Prostate gland (tissue), 2 donors: ENCODE measurements around the gene KLHL1. TPM values are rescaled to one million over a fixed set of nuclear protein-coding genes. Genes with fewer than 3 reads are reported as not detected.

ENCODE experiments used
- DNase-seq: peaks from one replicate; pipeline ENCODE4 v3.0.0-alpha.2; 2019; ENCODE audit warnings: low spot score
- H3K27ac ChIP-seq, 2 donors: fragments of 200-600 bp; sonication (generic); 2 replicates each; pipeline ENCODE4 v1.5.1; 2017 to 2019
- H3K27me3 ChIP-seq: fragments of 200-600 bp; sonication (generic); replicated peaks from 2 replicates; pipeline ENCODE4 v1.5.1; 2019; ENCODE audit not compliant: insufficient read depth
- H3K36me3 ChIP-seq, 2 donors: fragments of 200-600 bp; sonication (generic); 1 replicate in 1 of 2; 2 replicates in 1 of 2; pipeline versions ENCODE4 v1.5.1 to v1.8.1; 2017 to 2019
- H3K4me1 ChIP-seq: fragments of 200-600 bp; sonication (generic); replicated peaks from 2 replicates; pipeline ENCODE4 v1.5.1; 2019
- H3K4me3 ChIP-seq, 2 donors: fragments of 200-600 bp; sonication (generic); 2 replicates each; pipeline ENCODE4 v1.5.1; 2017 to 2019
- H3K9me3 ChIP-seq: fragments of 200-600 bp; sonication (generic); 2 replicates; pipeline ENCODE4 v1.5.1; 2017
- POLR2A ChIP-seq: fragments of 450-650 bp; IDR thresholded peaks from one replicate; pipeline ENCODE4 v1.6.1; 2016; ENCODE audit warnings: antibody characterized with exemption, mild to moderate bottlenecking
- POLR2AphosphoS5 ChIP-seq: sonication (generic); formaldehyde crosslinking; IDR thresholded peaks from one replicate; pipeline ENCODE4 v1.6.1; 2017; ENCODE audit warnings: antibody characterized with exemption
- WGBS: methylation state at CpG from one replicate; pipeline ENCODE4 v1.1.5; 2018; 5-methylcytosine and 5-hydroxymethylcytosine counted together
- intact Hi-C: fragments of 100-400 bp; cut with DNase I; formaldehyde crosslinking; loops from one replicate; pipeline ENCODE4 v1.14.2; 2022
- total RNA-seq, 2 donors: library from RNA; depleted of rRNA; stranded (reverse); fragments of >200 nt; gene quantifications; one replicate each; pipeline ENCODE4 v1.1.0, GENCODE V29; 2016
- TF ChIP-seq, protein P1 (sequence below), 4 experiments: fragments of 200-600 bp in 2 of 4; fragments of 450-650 bp in 2 of 4; sonication (generic) in 2 of 4; IDR thresholded peaks; 1 replicate in 3 of 4; 2 replicates in 1 of 4; pipeline ENCODE4 v1.5.1; 2016 to 2019; ENCODE audit warnings: antibody characterized with exemption in 4 of 4, mild to moderate bottlenecking in 2 of 4, moderate library complexity in 2 of 4

The KLHL1 gene
- total RNA-seq, 2 donors from 2014 or later, result 0.28 TPM; not detected in 1

DNA sequence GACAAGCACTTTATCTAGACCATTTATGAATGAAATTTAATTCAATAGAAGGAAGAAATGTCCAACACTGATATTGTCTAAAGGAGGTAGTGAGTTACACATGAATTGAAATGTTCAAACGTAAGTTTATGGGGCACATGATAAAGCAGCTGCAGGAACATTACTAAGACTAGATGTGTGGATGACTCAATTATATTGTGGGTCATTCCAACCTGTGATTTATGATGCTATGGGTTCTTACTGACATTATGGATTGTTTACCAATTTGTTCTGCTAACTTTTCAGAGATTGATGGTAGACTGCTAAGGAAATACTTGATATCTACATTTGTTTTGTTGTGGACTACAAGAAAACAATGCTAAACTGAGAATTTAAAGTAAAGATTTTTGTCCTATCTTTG, 56.7 kb downstream of the KLHL1 start:
- DNase-seq, result no peak
- 42% methylated on average over 1 of the region's 1 CpG for WGBS
- Histone ChIP-seq H3K27me3 (no peaks in the 10 kb centered on the region), H3K4me3 (no peak overlapping the region), H3K9me3 (no peaks in the 10 kb centered on the region), H3K36me3 (no peaks in the 10 kb centered on the region), H3K4me1 (no peaks in the 10 kb centered on the region), H3K27ac (no peak overlapping the region)
- intact Hi-C loops, result no loop called here
- TF ChIP-seq, protein P1, sequence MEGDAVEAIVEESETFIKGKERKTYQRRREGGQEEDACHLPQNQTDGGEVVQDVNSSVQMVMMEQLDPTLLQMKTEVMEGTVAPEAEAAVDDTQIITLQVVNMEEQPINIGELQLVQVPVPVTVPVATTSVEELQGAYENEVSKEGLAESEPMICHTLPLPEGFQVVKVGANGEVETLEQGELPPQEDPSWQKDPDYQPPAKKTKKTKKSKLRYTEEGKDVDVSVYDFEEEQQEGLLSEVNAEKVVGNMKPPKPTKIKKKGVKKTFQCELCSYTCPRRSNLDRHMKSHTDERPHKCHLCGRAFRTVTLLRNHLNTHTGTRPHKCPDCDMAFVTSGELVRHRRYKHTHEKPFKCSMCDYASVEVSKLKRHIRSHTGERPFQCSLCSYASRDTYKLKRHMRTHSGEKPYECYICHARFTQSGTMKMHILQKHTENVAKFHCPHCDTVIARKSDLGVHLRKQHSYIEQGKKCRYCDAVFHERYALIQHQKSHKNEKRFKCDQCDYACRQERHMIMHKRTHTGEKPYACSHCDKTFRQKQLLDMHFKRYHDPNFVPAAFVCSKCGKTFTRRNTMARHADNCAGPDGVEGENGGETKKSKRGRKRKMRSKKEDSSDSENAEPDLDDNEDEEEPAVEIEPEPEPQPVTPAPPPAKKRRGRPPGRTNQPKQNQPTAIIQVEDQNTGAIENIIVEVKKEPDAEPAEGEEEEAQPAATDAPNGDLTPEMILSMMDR (IDR thresholded peaks at IDR 0.05), result no peak

DNA sequence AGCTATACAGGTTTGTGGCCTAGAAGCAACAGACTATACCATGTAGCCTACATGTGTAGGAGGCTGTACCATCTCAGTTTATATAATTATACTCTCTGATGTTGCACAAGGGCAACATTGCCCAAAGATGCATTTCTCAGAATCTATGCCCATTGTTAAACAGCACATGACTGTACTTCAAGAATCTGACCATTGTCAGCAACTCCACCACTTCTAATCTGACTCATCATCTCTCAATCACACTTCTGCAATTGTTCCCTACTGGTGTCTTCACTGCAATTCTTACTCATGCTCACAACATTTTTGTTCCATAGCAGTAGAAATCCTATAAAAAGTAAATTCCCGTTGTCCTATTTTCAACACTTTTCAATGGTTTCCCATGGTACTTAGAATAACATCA, 64.6 kb downstream of the KLHL1 start:
- intact Hi-C loops, result no loop called here
- Histone ChIP-seq H3K4me3 (no peak overlapping the region), H3K27ac (no peak overlapping the region), H3K27me3 (no peaks in the 10 kb centered on the region), H3K4me1 (no peaks in the 10 kb centered on the region), H3K36me3 (no peaks in the 10 kb centered on the region), H3K9me3 (no peaks in the 10 kb centered on the region)
- no peak for DNase-seq
- TF ChIP-seq, protein P1 (IDR thresholded peaks at IDR 0.05), result no peak
- TF ChIP-seq POLR2AphosphoS5 (no peak), POLR2A (no peak)
- WGBS, result 87% methylated on average over 1 of the region's 1 CpG

DNA sequence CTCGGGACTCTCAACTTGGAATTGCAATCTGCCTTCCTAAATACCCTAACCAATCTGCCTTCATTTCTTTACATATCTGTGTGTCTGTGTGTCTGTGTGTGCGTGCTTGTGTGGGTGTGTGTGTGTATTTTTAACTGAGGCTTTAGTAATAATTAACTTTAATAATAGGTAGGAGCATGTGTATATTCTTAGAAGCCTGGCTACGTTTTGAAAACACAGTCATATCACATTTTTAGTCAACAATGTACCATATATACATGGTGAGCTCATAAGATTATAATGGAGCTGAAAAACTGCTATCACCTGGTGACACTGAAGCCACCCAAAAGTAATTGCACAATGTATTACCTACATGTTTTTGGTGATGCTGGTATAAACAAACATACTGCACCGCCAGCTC, 66.1 kb downstream of the KLHL1 start:
- Histone ChIP-seq H3K36me3 (no peaks in the 10 kb centered on the region), H3K4me1 (no peaks in the 10 kb centered on the region), H3K27ac (no peak overlapping the region), H3K4me3 (no peak overlapping the region), H3K27me3 (no peaks in the 10 kb centered on the region), H3K9me3 (no peaks in the 10 kb centered on the region)
- whole genome bisulfite sequencing, result 75% methylated on average over 4 of the region's 4 CpGs
- intact Hi-C loops, result no loop called here
- TF ChIP-seq POLR2AphosphoS5 (no peak), POLR2A (no peak)
- TF ChIP-seq, protein P1 (IDR thresholded peaks at IDR 0.05), result no peak
- no peak for DNase-seq

DNA sequence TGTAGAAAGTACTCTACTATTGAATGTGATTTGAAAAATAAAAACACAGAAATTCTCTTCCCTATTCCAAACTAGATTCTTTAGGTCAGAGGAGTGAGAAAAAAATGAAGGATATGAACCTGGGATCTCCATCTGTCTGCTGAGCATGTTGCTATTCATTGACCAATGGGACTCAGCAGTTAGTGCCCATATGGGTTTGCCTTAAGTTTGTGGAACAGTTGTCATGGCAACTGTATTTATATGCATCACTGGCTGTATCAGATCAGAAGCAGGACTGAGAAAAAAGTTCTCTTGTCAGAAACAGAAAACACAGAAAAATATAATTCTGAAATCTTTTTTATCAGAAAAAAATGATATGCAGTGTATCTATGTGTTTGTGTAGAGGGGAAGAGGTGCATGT, 74.0 kb downstream of the KLHL1 start:
- no peaks in the 10 kb centered on the region for H3K27me3 ChIP-seq
- no peaks in the 10 kb centered on the region for H3K36me3 ChIP-seq
- no peak for DNase-seq
- no peak overlapping the region for H3K27ac ChIP-seq
- H3K4me1 ChIP-seq, result no peaks in the 10 kb centered on the region
- intact Hi-C loops, result no loop called here
- no peak overlapping the region for H3K4me3 ChIP-seq
- TF ChIP-seq POLR2AphosphoS5 (no peak), POLR2A (no peak)
- TF ChIP-seq, protein P1 (IDR thresholded peaks at IDR 0.05), result no peak
- no peaks in the 10 kb centered on the region for H3K9me3 ChIP-seq

DNA sequence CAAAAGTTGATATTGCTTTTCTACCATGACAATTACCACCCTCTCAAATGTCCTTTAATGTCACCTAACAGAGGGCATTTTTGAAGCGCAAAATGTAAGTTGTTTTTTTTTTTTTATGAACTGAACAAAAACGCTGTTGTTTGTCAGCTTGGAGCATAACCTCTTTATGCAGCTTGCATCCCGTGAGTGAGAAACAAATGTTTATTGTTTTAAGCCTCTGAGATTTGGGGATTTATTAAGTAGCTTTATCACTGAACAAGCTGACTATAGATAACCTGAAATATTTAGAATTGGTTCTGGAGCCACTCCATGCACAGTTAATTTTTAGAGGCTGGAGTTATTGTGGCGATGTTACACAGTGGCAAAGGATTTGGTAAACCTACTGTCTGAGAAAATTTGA, 80.7 kb downstream of the KLHL1 start:
- no peaks in the 10 kb centered on the region for H3K9me3 ChIP-seq
- TF ChIP-seq POLR2AphosphoS5, result no peak
- TF ChIP-seq, protein P1 (IDR thresholded peaks at IDR 0.05), result no peak
- no peak for TF ChIP-seq POLR2A
- intact Hi-C loops, result no loop called here
- no peaks in the 10 kb centered on the region for H3K4me1 ChIP-seq
- H3K4me3 ChIP-seq, result no peak overlapping the region
- no peak overlapping the region for H3K27ac ChIP-seq
- no peaks in the 10 kb centered on the region for H3K27me3 ChIP-seq
- 64% methylated on average over 4 of the region's 4 CpGs for WGBS
- no peak for DNase-seq
- H3K36me3 ChIP-seq, result no peaks in the 10 kb centered on the region
